GM12864 (cell line): Measurements from ENCODE around the gene EFHC2.

Experiments used
- DNase-seq: peaks from one replicate; pipeline ENCODE4 v3.0.0-alpha.2; 2011; ENCODE audit warnings: low read depth
- H3K4me3 ChIP-seq: 2 replicates; pipeline ENCODE4 v1.5.1; 2011; ENCODE audit warnings: mild to moderate bottlenecking, low read depth, low read length, control low read depth
- CTCF ChIP-seq: IDR thresholded peaks from 2 replicates; pipeline ENCODE4 v1.5.1; 2011; ENCODE audit warnings: low read depth, mild to moderate bottlenecking, moderate library complexity, low read length, control low read depth, inconsistent platforms; ENCODE audit errors: missing control alignments

Gene EFHC2

GRCh38 chrX:44305921-44306320 lies 37.6 kb downstream of the EFHC2 start:
- no peak for DNase-seq
- no peak overlapping the region for H3K4me3 ChIP-seq
- TF ChIP-seq CTCF: no peak

- TF ChIP-seq CTCF: no peak
- no peak for DNase-seq
- H3K4me3 ChIP-seq: no peak overlapping the region
Measured at GRCh38 chrX:44303119-44303518, 40.4 kb downstream of the EFHC2 start.

- no peak for DNase-seq
- TF ChIP-seq CTCF: no peak
Measured at GRCh38 chrX:44299177-44299576, 44.3 kb downstream of the EFHC2 start.

GRCh38 chrX:44291468-44292092 lies 51.9 kb downstream of the EFHC2 start:
- H3K4me3 ChIP-seq: no peak overlapping the region
- no peak for DNase-seq
- no peak for TF ChIP-seq CTCF

More at GRCh38 chrX:44299177-44299576, 44.3 kb downstream of the EFHC2 start:
- no peak overlapping the region for H3K4me3 ChIP-seq

- TF ChIP-seq CTCF: no peak
- DNase-seq: no peak
- no peak overlapping the region for H3K4me3 ChIP-seq
Measured at GRCh38 chrX:44290718-44291117, 52.8 kb downstream of the EFHC2 start.

- DNase-seq: no peak
- no peak for TF ChIP-seq CTCF
- H3K4me3 ChIP-seq: no peak overlapping the region
Measured at GRCh38 chrX:44282753-44283152, 60.7 kb downstream of the EFHC2 start.

- no peak for TF ChIP-seq CTCF
- no peak overlapping the region for H3K4me3 ChIP-seq
Measured at GRCh38 chrX:44280116-44280515, 63.4 kb downstream of the EFHC2 start.

More at GRCh38 chrX:44280116-44280515, 63.4 kb downstream of the EFHC2 start:
- DNase-seq: no peak
